Left hindlimb (tissue), 1 donor: ENCODE measurements around the gene RASGRP2.
"Not testable (repeated sequence)": the region's sequence is repeated elsewhere in the genome, so short reads cannot be mapped to it uniquely, and the experiment has no call there.

ENCODE experiments used
- DNase-seq: peaks from one replicate; pipeline ENCODE4 v3.0.0-alpha.2; 2018

Gene RASGRP2

GRCh38 chr11:64718084-64718779 lies 25.7 kb downstream of the RASGRP2 start:
- peak; percentile 8 for DNase-seq

GRCh38 chr11:64717268-64717578 lies 26.7 kb downstream of the RASGRP2 start:
- peak; percentile 21 for DNase-seq

- DNase-seq: peak; percentile 20
These were observed 27.3 kb downstream of the RASGRP2 start for GRCh38 chr11:64716473-64717267.

- no peak for DNase-seq
These were observed 28.0 kb downstream of the RASGRP2 start for GRCh38 chr11:64715756-64716472.

GRCh38 chr11:64715110-64715509 lies 28.8 kb downstream of the RASGRP2 start:
- DNase-seq: no peak

- no peak for DNase-seq
These were observed 29.3 kb downstream of the RASGRP2 start for GRCh38 chr11:64714666-64715065.

GRCh38 chr11:64713781-64714363 lies 30.1 kb downstream of the RASGRP2 start:
- no peak for DNase-seq

GRCh38 chr11:64713016-64713707 lies 30.8 kb downstream of the RASGRP2 start:
- peak; percentile 68 for DNase-seq

- DNase-seq: no peak
These were observed 31.4 kb downstream of the RASGRP2 start for GRCh38 chr11:64712430-64713015.

- no peak for DNase-seq
These were observed 32.0 kb downstream of the RASGRP2 start for GRCh38 chr11:64711956-64712362.

- no peak for DNase-seq
These were observed 32.6 kb downstream of the RASGRP2 start for GRCh38 chr11:64711138-64711955.

GRCh38 chr11:64710418-64711137 lies 33.4 kb downstream of the RASGRP2 start:
- DNase-seq: no peak

GRCh38 chr11:64705501-64705900 lies 38.4 kb downstream of the RASGRP2 start:
- no peak for DNase-seq

GRCh38 chr11:64703048-64703447 lies 40.9 kb downstream of the RASGRP2 start:
- DNase-seq: no peak

- DNase-seq: not testable (repeated sequence)
These were observed 42.0 kb downstream of the RASGRP2 start for GRCh38 chr11:64701956-64702355.

- DNase-seq: no peak
These were observed 45.5 kb downstream of the RASGRP2 start for GRCh38 chr11:64698427-64698826.

GRCh38 chr11:64697663-64698375 lies 46.1 kb downstream of the RASGRP2 start:
- DNase-seq: no peak

- DNase-seq: no peak
These were observed 47.9 kb downstream of the RASGRP2 start for GRCh38 chr11:64696045-64696444.

- no peak for DNase-seq
These were observed 48.4 kb downstream of the RASGRP2 start for GRCh38 chr11:64695548-64695947.

GRCh38 chr11:64694821-64695365 lies 49.0 kb downstream of the RASGRP2 start:
- DNase-seq: no peak
